ENCODE results near the gene ENAM. TPM values are rescaled to one million over a fixed set of nuclear protein-coding genes. Genes with fewer than 3 reads are reported as not detected.

Gene ENAM
- total and polyA plus RNA-seq, 10 of the 15 experiments (the other 5 are each of a cell fraction or from before 2014, with no cell fraction given), result 0.04 to 1.3 (median 0.21) TPM

- no peak overlapping the region for H3K4me3 ChIP-seq
- DNase-seq (ENCODE audit: low read depth, low spot score) (no peak), ATAC-seq (peak; percentile 49; the same call in 2 of the 3 replicates), FAIRE-seq (no peak)
- ChIA-PET RAD21 (ENCODE audit: unreplicated experiment) (no interaction called here), CTCF (interaction anchor here (1.5 to 2.8 kb wide), 2 partner anchors 13 to 23 kb away, joined by 6 to 10 read pairs; no protein-coding TSS in a partner anchor), POLR2A (interaction anchor here (0.7 kb wide), 1 partner anchor 14 kb away, joined by 3 read pairs; no protein-coding TSS in a partner anchor), SMC1A (ENCODE audit: uncharacterized antibody, unreplicated experiment) (interaction anchor here (1.2 to 4.3 kb wide), 3 partner anchors 13 to 16 kb away, joined by 3 to 20 read pairs (median 7); no protein-coding TSS in a partner anchor)
- in situ Hi-C loops (cut with MboI), result no loop called here
- TF ChIP-seq JUNB (IDR thresholded peaks at IDR 0.05) (peak; percentile 37; the same call in 1 of the 2 replicates), NFYB (IDR thresholded peaks at IDR 0.05; ENCODE audit: insufficient read depth, low read depth, low read length) (no peak), EGR1 (IDR thresholded peaks at IDR 0.05; ENCODE audit: borderline replicate concordance in 1 of 2, low read depth in 2 of 2, low read length in 2 of 2) (no peak), NFIC (IDR thresholded peaks at IDR 0.05; ENCODE audit: low read depth, low read length) (peak; percentile 45; the same call in 1 of the 2 replicates), BCL11A (IDR thresholded peaks at IDR 0.05; ENCODE audit: low read depth, low read length) (no peak), ZBTB33 (IDR thresholded peaks at IDR 0.05) (no peak), BACH1 (IDR thresholded peaks at IDR 0.05; ENCODE audit: borderline replicate concordance) (no peak), RAD21 (IDR thresholded peaks at IDR 0.05; ENCODE audit: insufficient read depth, low read depth, low read length) (no peak), CBX3 (IDR thresholded peaks at IDR 0.05; ENCODE audit: borderline replicate concordance, low read depth) (no peak)
- intact Hi-C loops (cut with micrococcal nuclease; ENCODE audit: unreplicated experiment), result no loop called here
- no TSS peak for BruUV-seq (replicated peaks)
- no peaks in the 10 kb centered on the region for H3K27me3 ChIP-seq (replicated peaks in 1 of 2; ENCODE audit: control insufficient read depth in 2 of 2, insufficient read depth in 2 of 2, low read length in 1 of 2)
- no peak overlapping the region for H3K4me2 ChIP-seq (ENCODE audit: control insufficient read depth, insufficient read depth)
- H4K20me1 ChIP-seq (ENCODE audit: control insufficient read depth, insufficient read depth), result no peaks in the 10 kb centered on the region
- WGBS (ENCODE audit: insufficient coverage, insufficient replicate concordance, low lambda C conversion rate, missing lambda C conversion rate), result 39% methylated on average over 1 of the region's 1 CpG
- no peaks in the 10 kb centered on the region for H3K4me1 ChIP-seq (ENCODE audit: control insufficient read depth, insufficient read depth, low read length)
- no peak overlapping the region for H3K9ac ChIP-seq (ENCODE audit: control insufficient read depth, insufficient read depth, low read length)
- H3K9me3 ChIP-seq (replicated peaks; ENCODE audit: control insufficient read depth, insufficient read depth, low read length), result no peaks in the 10 kb centered on the region
- no peak overlapping the region for H2AFZ ChIP-seq (ENCODE audit: control insufficient read depth, low read depth, low read length)
- H3K36me3 ChIP-seq (ENCODE audit: control insufficient read depth in 2 of 2, insufficient read depth in 2 of 2, low read length in 1 of 2), result no peaks in the 10 kb centered on the region
- no peak overlapping the region for H3K27ac ChIP-seq (ENCODE audit: control insufficient read depth, insufficient read depth)
- no peaks in the 10 kb centered on the region for H3K79me2 ChIP-seq (ENCODE audit: control insufficient read depth, insufficient read depth, low read length)
Observed at GRCh38 chr4:70629469-70630090, 1.0 kb downstream of the ENAM start.

Measured in GM12878 (cell line).